ENCODE results near the gene CEP85L. TPM values are rescaled to one million over a fixed set of nuclear protein-coding genes. Genes with fewer than 3 reads are reported as not detected.

CEP85L gene
- total and polyA plus RNA-seq, 2 experiments from 2014 or later, result 9.1 to 10.1 TPM

DNA sequence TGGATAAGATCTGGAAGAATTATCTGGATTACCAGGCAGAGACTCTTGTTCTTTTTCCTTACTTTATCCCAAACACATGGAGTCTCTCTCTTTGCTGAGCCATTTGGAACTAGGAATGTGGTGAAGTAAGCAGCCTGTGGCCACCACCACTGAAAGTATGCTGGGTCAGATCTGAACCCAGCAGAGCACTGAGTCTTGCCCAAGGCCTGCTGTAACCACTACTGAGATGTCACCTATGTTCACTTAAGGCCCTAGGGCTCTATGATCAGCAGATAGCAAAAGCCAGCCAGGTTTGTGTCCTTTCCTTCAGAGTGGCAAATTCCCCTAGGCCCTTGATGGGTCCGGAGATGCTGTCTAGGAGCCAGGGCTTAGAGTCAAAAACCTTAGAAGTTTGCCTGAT, 206.6 kb downstream of the CEP85L start (continued):
- TF ChIP-seq, protein P1, sequence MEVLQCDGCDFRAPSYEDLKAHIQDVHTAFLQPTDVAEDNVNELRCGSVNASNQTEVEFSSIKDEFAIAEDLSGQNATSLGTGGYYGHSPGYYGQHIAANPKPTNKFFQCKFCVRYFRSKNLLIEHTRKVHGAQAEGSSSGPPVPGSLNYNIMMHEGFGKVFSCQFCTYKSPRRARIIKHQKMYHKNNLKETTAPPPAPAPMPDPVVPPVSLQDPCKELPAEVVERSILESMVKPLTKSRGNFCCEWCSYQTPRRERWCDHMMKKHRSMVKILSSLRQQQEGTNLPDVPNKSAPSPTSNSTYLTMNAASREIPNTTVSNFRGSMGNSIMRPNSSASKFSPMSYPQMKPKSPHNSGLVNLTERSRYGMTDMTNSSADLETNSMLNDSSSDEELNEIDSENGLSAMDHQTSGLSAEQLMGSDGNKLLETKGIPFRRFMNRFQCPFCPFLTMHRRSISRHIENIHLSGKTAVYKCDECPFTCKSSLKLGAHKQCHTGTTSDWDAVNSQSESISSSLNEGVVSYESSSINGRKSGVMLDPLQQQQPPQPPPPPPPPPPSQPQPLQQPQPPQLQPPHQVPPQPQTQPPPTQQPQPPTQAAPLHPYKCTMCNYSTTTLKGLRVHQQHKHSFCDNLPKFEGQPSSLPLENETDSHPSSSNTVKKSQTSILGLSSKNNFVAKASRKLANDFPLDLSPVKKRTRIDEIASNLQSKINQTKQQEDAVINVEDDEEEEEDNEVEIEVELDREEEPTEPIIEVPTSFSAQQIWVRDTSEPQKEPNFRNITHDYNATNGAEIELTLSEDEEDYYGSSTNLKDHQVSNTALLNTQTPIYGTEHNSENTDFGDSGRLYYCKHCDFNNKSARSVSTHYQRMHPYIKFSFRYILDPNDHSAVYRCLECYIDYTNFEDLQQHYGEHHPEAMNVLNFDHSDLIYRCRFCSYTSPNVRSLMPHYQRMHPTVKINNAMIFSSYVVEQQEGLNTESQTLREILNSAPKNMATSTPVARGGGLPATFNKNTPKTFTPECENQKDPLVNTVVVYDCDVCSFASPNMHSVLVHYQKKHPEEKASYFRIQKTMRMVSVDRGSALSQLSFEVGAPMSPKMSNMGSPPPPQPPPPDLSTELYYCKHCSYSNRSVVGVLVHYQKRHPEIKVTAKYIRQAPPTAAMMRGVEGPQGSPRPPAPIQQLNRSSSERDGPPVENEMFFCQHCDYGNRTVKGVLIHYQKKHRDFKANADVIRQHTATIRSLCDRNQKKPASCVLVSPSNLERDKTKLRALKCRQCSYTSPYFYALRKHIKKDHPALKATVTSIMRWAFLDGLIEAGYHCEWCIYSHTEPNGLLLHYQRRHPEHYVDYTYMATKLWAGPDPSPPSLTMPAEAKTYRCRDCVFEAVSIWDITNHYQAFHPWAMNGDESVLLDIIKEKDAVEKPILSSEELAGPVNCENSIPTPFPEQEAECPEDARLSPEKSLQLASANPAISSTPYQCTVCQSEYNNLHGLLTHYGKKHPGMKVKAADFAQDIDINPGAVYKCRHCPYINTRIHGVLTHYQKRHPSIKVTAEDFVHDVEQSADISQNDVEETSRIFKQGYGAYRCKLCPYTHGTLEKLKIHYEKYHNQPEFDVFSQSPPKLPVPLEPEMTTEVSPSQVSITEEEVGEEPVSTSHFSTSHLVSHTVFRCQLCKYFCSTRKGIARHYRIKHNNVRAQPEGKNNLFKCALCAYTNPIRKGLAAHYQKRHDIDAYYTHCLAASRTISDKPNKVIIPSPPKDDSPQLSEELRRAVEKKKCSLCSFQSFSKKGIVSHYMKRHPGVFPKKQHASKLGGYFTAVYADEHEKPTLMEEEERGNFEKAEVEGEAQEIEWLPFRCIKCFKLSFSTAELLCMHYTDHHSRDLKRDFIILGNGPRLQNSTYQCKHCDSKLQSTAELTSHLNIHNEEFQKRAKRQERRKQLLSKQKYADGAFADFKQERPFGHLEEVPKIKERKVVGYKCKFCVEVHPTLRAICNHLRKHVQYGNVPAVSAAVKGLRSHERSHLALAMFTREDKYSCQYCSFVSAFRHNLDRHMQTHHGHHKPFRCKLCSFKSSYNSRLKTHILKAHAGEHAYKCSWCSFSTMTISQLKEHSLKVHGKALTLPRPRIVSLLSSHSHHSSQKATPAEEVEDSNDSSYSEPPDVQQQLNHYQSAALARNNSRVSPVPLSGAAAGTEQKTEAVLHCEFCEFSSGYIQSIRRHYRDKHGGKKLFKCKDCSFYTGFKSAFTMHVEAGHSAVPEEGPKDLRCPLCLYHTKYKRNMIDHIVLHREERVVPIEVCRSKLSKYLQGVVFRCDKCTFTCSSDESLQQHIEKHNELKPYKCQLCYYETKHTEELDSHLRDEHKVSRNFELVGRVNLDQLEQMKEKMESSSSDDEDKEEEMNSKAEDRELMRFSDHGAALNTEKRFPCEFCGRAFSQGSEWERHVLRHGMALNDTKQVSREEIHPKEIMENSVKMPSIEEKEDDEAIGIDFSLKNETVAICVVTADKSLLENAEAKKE (CRISPR knock-in tag; IDR thresholded peaks at IDR 0.05), result no peak
- TF ChIP-seq, protein P2, sequence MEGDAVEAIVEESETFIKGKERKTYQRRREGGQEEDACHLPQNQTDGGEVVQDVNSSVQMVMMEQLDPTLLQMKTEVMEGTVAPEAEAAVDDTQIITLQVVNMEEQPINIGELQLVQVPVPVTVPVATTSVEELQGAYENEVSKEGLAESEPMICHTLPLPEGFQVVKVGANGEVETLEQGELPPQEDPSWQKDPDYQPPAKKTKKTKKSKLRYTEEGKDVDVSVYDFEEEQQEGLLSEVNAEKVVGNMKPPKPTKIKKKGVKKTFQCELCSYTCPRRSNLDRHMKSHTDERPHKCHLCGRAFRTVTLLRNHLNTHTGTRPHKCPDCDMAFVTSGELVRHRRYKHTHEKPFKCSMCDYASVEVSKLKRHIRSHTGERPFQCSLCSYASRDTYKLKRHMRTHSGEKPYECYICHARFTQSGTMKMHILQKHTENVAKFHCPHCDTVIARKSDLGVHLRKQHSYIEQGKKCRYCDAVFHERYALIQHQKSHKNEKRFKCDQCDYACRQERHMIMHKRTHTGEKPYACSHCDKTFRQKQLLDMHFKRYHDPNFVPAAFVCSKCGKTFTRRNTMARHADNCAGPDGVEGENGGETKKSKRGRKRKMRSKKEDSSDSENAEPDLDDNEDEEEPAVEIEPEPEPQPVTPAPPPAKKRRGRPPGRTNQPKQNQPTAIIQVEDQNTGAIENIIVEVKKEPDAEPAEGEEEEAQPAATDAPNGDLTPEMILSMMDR (conservative IDR thresholded peaks at IDR 0.05; ENCODE audit: low read depth in 2 of 2), result no peak
- TF ChIP-seq NANOG (IDR thresholded peaks at IDR 0.05; ENCODE audit: borderline replicate concordance) (no peak), EZH2 (IDR thresholded peaks at IDR 0.05; ENCODE audit: low read depth, unreplicated experiment) (no peak)

DNA sequence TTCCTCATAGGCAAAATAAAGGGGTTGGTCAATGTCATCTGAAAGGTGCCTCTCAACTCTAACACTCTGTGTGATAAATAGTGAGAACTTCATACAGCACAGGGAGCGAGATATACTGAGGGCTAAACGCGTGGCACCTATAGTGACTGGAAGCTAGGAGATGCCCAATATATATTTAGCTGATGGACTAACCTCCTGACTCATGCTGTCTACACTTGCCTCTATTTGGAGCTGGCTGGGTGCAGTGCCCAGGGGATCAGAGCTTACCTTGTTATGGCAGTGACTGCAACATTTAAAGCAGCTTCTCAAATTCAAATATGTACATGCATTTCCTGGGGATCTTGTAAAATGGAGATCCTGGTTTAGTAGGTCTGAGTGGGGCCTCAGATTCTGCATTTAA, 214.9 kb downstream of the CEP85L start:
- Histone ChIP-seq H3F3A (replicated peaks; ENCODE audit: low read depth) (no peaks in the 10 kb centered on the region), H3K4me1 (ENCODE audit: insufficient read depth) (no peaks in the 10 kb centered on the region), H4K20me1 (replicated peaks; ENCODE audit: insufficient read depth) (no peaks in the 10 kb centered on the region), H2AFZ (no peak overlapping the region), H3K27me3 (ENCODE audit: insufficient read depth) (no peaks in the 10 kb centered on the region), H3K9me2 (ENCODE audit: insufficient read depth) (no peaks in the 10 kb centered on the region), H3K4me2 (no peak overlapping the region), H3K4me3 (no peak overlapping the region), H3K27ac (ENCODE audit: low read depth) (no peak overlapping the region), H3K79me2 (replicated peaks; ENCODE audit: insufficient read depth) (no peaks in the 10 kb centered on the region), H3K36me3 (ENCODE audit: insufficient read depth) (no peaks in the 10 kb centered on the region)
- no peaks in the 10 kb centered on the region for H3K4me1 Mint-ChIP-seq
- H3K36me3 Mint-ChIP-seq (ENCODE audit: low read depth), result no peaks in the 10 kb centered on the region
- no peaks in the 10 kb centered on the region for H3K27me3 Mint-ChIP-seq (ENCODE audit: insufficient read depth, low read depth, poor library complexity)
- H3K9me3 Mint-ChIP-seq, result peaks cover 9% of the 10 kb centered on the region
- H3K27ac Mint-ChIP-seq, result no peak overlapping the region
- no peak for ATAC-seq
- H3K4me3 Mint-ChIP-seq, result no peak overlapping the region
- no peak for DNase-seq (ENCODE audit: low spot score)
- no peak for TF ChIP-seq EZH2phosphoT487 (IDR thresholded peaks at IDR 0.05; ENCODE audit: unreplicated experiment)
- no peak for TF ChIP-seq POLR2AphosphoS5 (IDR thresholded peaks at IDR 0.05; ENCODE audit: low read depth)
- TF ChIP-seq, protein P2 (conservative IDR thresholded peaks at IDR 0.05; ENCODE audit: low read depth in 2 of 2), result no peak
- TF ChIP-seq ZNF331 (CRISPR knock-in tag; IDR thresholded peaks at IDR 0.05; ENCODE audit: low read depth), result no peak
